SK-N-SH (cell line): ENCODE results near the gene RPL26. TPM values are rescaled to one million over a fixed set of nuclear protein-coding genes. Genes with fewer than 3 reads are reported as not detected.

ENCODE experiments used
- CTCF ChIA-PET: fragments of 300-600, 350-600 bp; formaldehyde crosslinking; extraction: SDS; loops from one replicate; lab custom pipeline; 2021; lab: Yijun Ruan, JAX
- POLR2A ChIA-PET: fragments of 350-600 bp; sonication (Branson Sonifier 250); formaldehyde crosslinking; extraction: SDS; loops from one replicate; lab custom pipeline; 2020; ENCODE audit warnings: antibody characterized with exemption, inconsistent platforms; lab: Yijun Ruan, JAX
- DNase-seq: peaks from one replicate; pipeline ENCODE4 v3.0.0; 2012
- H2AFZ ChIP-seq: fragments of 200-600 bp; sonication (generic); 2 replicates; pipeline ENCODE4 v1.8.1; 2016; ENCODE audit warnings: antibody characterized with exemption, mild to moderate bottlenecking, low read depth
- H3F3A ChIP-seq: fragments of 200-600 bp; sonication (generic); replicated peaks from 2 replicates; pipeline ENCODE3; 2016; ENCODE audit warnings: antibody characterized with exemption, mild to moderate bottlenecking; ENCODE audit not compliant: insufficient read depth
- H3K27ac ChIP-seq, 2 experiments: fragments of 200-500 bp in 1 of 2; fragments of 200-600 bp in 1 of 2; sonication (Bioruptor generic) in 1 of 2; sonication (generic), shearing (Covaris generic) in 1 of 2; 2 replicates each; pipeline versions ENCODE4 v1.5.1 to v1.6.1; 2014 to 2016; ENCODE audit warnings: low read depth in 2 of 2, inconsistent platforms in 1 of 2, low read length in 1 of 2, mild to moderate bottlenecking in 1 of 2, mixed read lengths in 1 of 2
- H3K27me3 ChIP-seq: fragments of 200-600 bp; sonication (generic), shearing (Covaris generic); 2 replicates; pipeline ENCODE4 v1.6.1; 2016; ENCODE audit warnings: mixed run types; ENCODE audit not compliant: insufficient read depth
- H3K36me3 ChIP-seq, 2 experiments: fragments of 200-500 bp in 1 of 2; fragments of 200-600 bp in 1 of 2; sonication (Bioruptor generic) in 1 of 2; sonication (generic) in 1 of 2; replicated peaks in 1 of 2; 2 replicates each; pipeline versions ENCODE3 to v1.5.1; 2014 to 2016; ENCODE audit warnings: low read length in 1 of 2, mild to moderate bottlenecking in 1 of 2; ENCODE audit not compliant: insufficient read depth in 2 of 2, control insufficient read depth in 1 of 2
- H3K4me1 ChIP-seq, 2 experiments: fragments of 200-500 bp in 1 of 2; fragments of 200-600 bp in 1 of 2; sonication (Bioruptor generic) in 1 of 2; sonication (generic), shearing (Covaris generic) in 1 of 2; 2 replicates each; pipeline versions ENCODE4 v1.5.1 to v1.6.1; 2014 to 2016; ENCODE audit warnings: low read depth in 1 of 2, low read length in 1 of 2, mixed run types in 1 of 2; ENCODE audit not compliant: insufficient read depth in 2 of 2, control insufficient read depth in 1 of 2
- H3K4me2 ChIP-seq: fragments of 200-600 bp; sonication (generic), shearing (Covaris generic); 2 replicates; pipeline ENCODE4 v1.6.1; 2017; ENCODE audit warnings: mixed run types
- H3K4me3 ChIP-seq, 2 experiments: fragments of 200-500 bp in 1 of 2; fragments of 200-600 bp in 1 of 2; sonication (Bioruptor generic) in 1 of 2; sonication (generic), shearing (Covaris generic) in 1 of 2; 2 replicates each; pipeline versions ENCODE4 v1.5.1 to v1.8.1; 2014 to 2016; ENCODE audit warnings: low read depth in 2 of 2, inconsistent platforms in 1 of 2, low read length in 1 of 2, mild to moderate bottlenecking in 1 of 2, mixed read lengths in 1 of 2, moderate library complexity in 1 of 2
- H3K79me2 ChIP-seq: fragments of 200-600 bp; sonication (generic); 2 replicates; pipeline ENCODE4 v1.8.1; 2017; ENCODE audit warnings: mild to moderate bottlenecking; ENCODE audit not compliant: insufficient read depth
- H3K9ac ChIP-seq: fragments of 200-600 bp; sonication (generic); 2 replicates; pipeline ENCODE4 v1.6.1; 2017; ENCODE audit warnings: mixed run types
- H3K9me2 ChIP-seq: fragments of 200-600 bp; sonication (generic); 2 replicates; pipeline ENCODE4 v1.6.1; 2017; ENCODE audit warnings: mixed run types
- H3K9me3 ChIP-seq: fragments of 200-600 bp; sonication (generic); 2 replicates; pipeline ENCODE4 v1.6.1; 2017; ENCODE audit warnings: mixed run types, mild to moderate bottlenecking, moderate library complexity
- H4K20me1 ChIP-seq: fragments of 200-600 bp; sonication (generic); 2 replicates; pipeline ENCODE4 v1.6.1; 2017; ENCODE audit warnings: mild to moderate bottlenecking, mixed run types; ENCODE audit not compliant: insufficient read depth
- FOSL2 ChIP-seq: IDR thresholded peaks from 2 replicates; pipeline ENCODE4 v1.4.0; 2012; ENCODE audit warnings: low read depth, mild to moderate bottlenecking, moderate library complexity, borderline replicate concordance
- FOXJ3 ChIP-seq: sonication (generic); formaldehyde crosslinking; IDR thresholded peaks from 2 replicates; pipeline ENCODE4 v1.5.1; 2020; ENCODE audit warnings: mild to moderate bottlenecking, missing genetic modification reagents
- IRF3 ChIP-seq: fragments of 150-350 bp; IDR thresholded peaks from 2 replicates; pipeline ENCODE4 v1.6.1; 2016; ENCODE audit warnings: mild to moderate bottlenecking, low read depth, low read length
- JUND ChIP-seq: IDR thresholded peaks from 2 replicates; pipeline ENCODE4 v1.4.0; 2012
- NRF1 ChIP-seq: IDR thresholded peaks from 2 replicates; pipeline ENCODE4 v1.6.1; 2012; ENCODE audit warnings: low read depth, mild to moderate bottlenecking, low read length
- REST ChIP-seq: IDR thresholded peaks from 2 replicates; pipeline ENCODE4 v1.6.1; 2012; ENCODE audit warnings: mild to moderate bottlenecking, low read depth, low read length, moderate library complexity
- RFX5 ChIP-seq: IDR thresholded peaks from 2 replicates; pipeline ENCODE4 v1.6.1; 2012; ENCODE audit warnings: mild to moderate bottlenecking, improper control_type of control experiment, low read length
- SIN3A ChIP-seq: IDR thresholded peaks from 2 replicates; pipeline ENCODE4 v1.6.1; 2012; ENCODE audit warnings: low read depth, mild to moderate bottlenecking, low read length, moderate library complexity, borderline replicate concordance
- USF2 ChIP-seq: fragments of 150-350 bp; IDR thresholded peaks from 2 replicates; pipeline ENCODE4 v1.6.1; 2017; ENCODE audit warnings: antibody characterized with exemption, low read length, low read depth, borderline replicate concordance
- YY1 ChIP-seq: IDR thresholded peaks from 2 replicates; pipeline ENCODE4 v1.4.0; 2012; ENCODE audit warnings: low read depth, mild to moderate bottlenecking
- whole genome bisulfite sequencing: methylation state at CpG from one replicate; pipeline ENCODE4 v1.1.6; 2017; ENCODE audit warnings: low lambda C conversion rate; 5-methylcytosine and 5-hydroxymethylcytosine counted together
- polyA plus RNA-seq, 3 experiments: library from polyadenylated mRNA; depleted of rRNA; stranded (reverse); fragments of >200 nt; gene quantifications; 2 replicates each; pipeline ENCODE4 v1.2.3, GENCODE V29; 2012

RPL26 gene
- polyA plus RNA-seq, 1 of the 3 experiments (the other 2 are of a cell fraction), result 4,770 TPM

GRCh38 chr17:8412089-8412488, 29.1 kb upstream of the RPL26 start (continued):
- TF ChIP-seq USF2 (no peak), JUND (no peak), NRF1 (no peak), YY1 (no peak), IRF3 (no peak), FOSL2 (no peak)

GRCh38 chr17:8410883-8411238, 27.9 kb upstream of the RPL26 start:
- Histone ChIP-seq H3K36me3 (no peaks in the 10 kb centered on the region), H3K79me2 (no peaks in the 10 kb centered on the region), H3K4me1 (no peaks in the 10 kb centered on the region), H3K4me3 (no peak overlapping the region)
- ChIA-PET CTCF (interaction anchor here (0.6 to 6.9 kb wide), 17 partner anchors 10 to 429 kb away, joined by 3 to 82 read pairs (median 4); partner anchors contain the start of genes CCDC42 and NDEL1), POLR2A (no interaction called here)
- TF ChIP-seq REST (no peak), SIN3A (no peak), FOXJ3 (CRISPR knock-in tag) (no peak), RFX5 (no peak)
- TF ChIP-seq, all 33 proteins: peak for 0
- Histone ChIP-seq H3K9me3 (no peaks in the 10 kb centered on the region), H3F3A (no peaks in the 10 kb centered on the region), H4K20me1 (no peaks in the 10 kb centered on the region), H3K4me2 (peak overlapping the region; percentile 54; the same call in 1 of the 2 replicates), H3K9ac (no peak overlapping the region), H3K9me2 (no peaks in the 10 kb centered on the region), H3K27me3 (peaks cover 17% of the 10 kb centered on the region; the same call in 1 of the 2 replicates), H2AFZ (no peak overlapping the region), H3K27ac (no peak overlapping the region)
- DNase-seq, result no peak
- 40% methylated on average over 1 of the region's 1 CpG for WGBS
